ENCODE measurements around the gene TMEM63B. TPM values are rescaled to one million over a fixed set of nuclear protein-coding genes. Genes with fewer than 3 reads are reported as not detected.
"Not testable (repeated sequence)": the region's sequence is repeated elsewhere in the genome, so short reads cannot be mapped to it uniquely, and the experiment has no call there.

Gene TMEM63B
- total RNA-seq, 1 experiment from 2014 or later, result 45.0 TPM

- DNase-seq (ENCODE audit: low read depth), result no peak
Observed at GRCh38 chr6:44192428-44193041, 65.2 kb downstream of the TMEM63B start.

GRCh38 chr6:44193307-44193910 is 66.1 kb downstream of the TMEM63B start:
- no peak for DNase-seq (ENCODE audit: low read depth)

GRCh38 chr6:44194326-44194725 is 67.0 kb downstream of the TMEM63B start:
- DNase-seq (ENCODE audit: low read depth), result no peak

GRCh38 chr6:44196351-44196750 is 69.0 kb downstream of the TMEM63B start:
- not testable (repeated sequence) for DNase-seq (ENCODE audit: low read depth)

GRCh38 chr6:44198684-44199083 is 71.3 kb downstream of the TMEM63B start:
- no peak for DNase-seq (ENCODE audit: low read depth)

- DNase-seq (ENCODE audit: low read depth), result no peak
Observed at GRCh38 chr6:44199883-44200282, 72.5 kb downstream of the TMEM63B start.

GRCh38 chr6:44201200-44201599 is 73.8 kb downstream of the TMEM63B start:
- DNase-seq (ENCODE audit: low read depth), result no peak

GRCh38 chr6:44201638-44202303 is 74.4 kb downstream of the TMEM63B start:
- no peak for DNase-seq (ENCODE audit: low read depth)

- DNase-seq (ENCODE audit: low read depth), result no peak
Observed at GRCh38 chr6:44202332-44202971, 75.1 kb downstream of the TMEM63B start.

- peak; percentile 71 for DNase-seq (ENCODE audit: low read depth)
Observed at GRCh38 chr6:44202972-44203750, 75.8 kb downstream of the TMEM63B start.

- DNase-seq (ENCODE audit: low read depth), result peak; percentile 69
Observed at GRCh38 chr6:44203955-44204354, 76.6 kb downstream of the TMEM63B start.

Other genes with a start within 250 kb of the TMEM63B start
- gene MRPL14, start 102 bp upstream of the TMEM63B start, total RNA-seq (2014; rRNA removed; shearing (Covaris generic)), result 100 and 111 TPM in 2 replicates
- gene CAPN11, start 31.3 kb downstream of the TMEM63B start, total RNA-seq (2014; rRNA removed; shearing (Covaris generic)), result not detected in 2 replicates
- not detected in 2 replicates for gene MYMX, start 89.4 kb downstream of the TMEM63B start, total RNA-seq (2014; rRNA removed; shearing (Covaris generic))
- 27.4 and 31.1 TPM in 2 replicates for gene SLC29A1, start 96.0 kb downstream of the TMEM63B start, total RNA-seq (2014; rRNA removed; shearing (Covaris generic))
- gene HSP90AB1, start 119.5 kb downstream of the TMEM63B start, total RNA-seq (2014; rRNA removed; shearing (Covaris generic)), result 1,284 and 1,407 TPM in 2 replicates
- gene SLC35B2, start 130.0 kb downstream of the TMEM63B start, total RNA-seq (2014; rRNA removed; shearing (Covaris generic)), result 205 and 215 TPM in 2 replicates
- 48.8 and 51.9 TPM in 2 replicates for gene NFKBIE, start 138.0 kb downstream of the TMEM63B start, total RNA-seq (2014; rRNA removed; shearing (Covaris generic))
- gene TMEM151B, start 142.9 kb downstream of the TMEM63B start, total RNA-seq (2014; rRNA removed; shearing (Covaris generic)), result 0.05 TPM in 1 of 2 replicates, not detected in the other
- 7.3 and 19.0 TPM in 2 replicates for gene AARS2, start 185.8 kb downstream of the TMEM63B start, total RNA-seq (2014; rRNA removed; shearing (Covaris generic))
- gene SPATS1, start 215.1 kb downstream of the TMEM63B start, total RNA-seq (2014; rRNA removed; shearing (Covaris generic)), result not detected in 2 replicates

Data from M059J (cell line).